ENCODE data around the gene TBC1D2. TPM values are rescaled to one million over a fixed set of nuclear protein-coding genes. Genes with fewer than 3 reads are reported as not detected.

The TBC1D2 gene
- total RNA-seq, 1 donor: 114 TPM

- peaks cover 5% of the 10 kb centered on the region for H3K79me2 ChIP-seq (ENCODE audit: insufficient read depth, low read length)
- H3K9me3 ChIP-seq (ENCODE audit: low read depth, low read length): no peaks in the 10 kb centered on the region
- H4K20me1 ChIP-seq (ENCODE audit: insufficient read depth, low read length): no peaks in the 10 kb centered on the region
- H3K4me3 ChIP-seq (ENCODE audit: insufficient read depth, low read length): no peak overlapping the region
- peaks cover 6% of the 10 kb centered on the region for H3K4me1 ChIP-seq (ENCODE audit: insufficient read depth, low read length)
- no peak for DNase-seq (ENCODE audit: insufficient read length, low spot score, missing footprints)
- TF ChIP-seq CTCF (IDR thresholded peaks at IDR 0.05; ENCODE audit: extremely low read depth, low read depth, low read length): no peak
- H2AFZ ChIP-seq (ENCODE audit: low read length): peak overlapping the region; percentile 36
- no peaks in the 10 kb centered on the region for H3K36me3 ChIP-seq (ENCODE audit: insufficient read depth, low read length)
- H3K27me3 ChIP-seq (ENCODE audit: insufficient read depth, low read length): no peaks in the 10 kb centered on the region
- H3K4me2 ChIP-seq (ENCODE audit: insufficient read depth, low read length): no peak overlapping the region
- no peak overlapping the region for H3K27ac ChIP-seq (ENCODE audit: low read depth, low read length)
Observed at GRCh38 chr9:98260635-98261034, 5.2 kb upstream of the TBC1D2 start.

- Histone ChIP-seq H3K9me3 (ENCODE audit: low read depth, low read length) (no peaks in the 10 kb centered on the region), H4K20me1 (ENCODE audit: insufficient read depth, low read length) (no peaks in the 10 kb centered on the region), H2AFZ (ENCODE audit: low read length) (no peak overlapping the region), H3K4me2 (ENCODE audit: insufficient read depth, low read length) (no peak overlapping the region), H3K36me3 (ENCODE audit: insufficient read depth, low read length) (no peaks in the 10 kb centered on the region), H3K27me3 (ENCODE audit: insufficient read depth, low read length) (no peaks in the 10 kb centered on the region), H3K27ac (ENCODE audit: low read depth, low read length) (no peak overlapping the region), H3K79me2 (ENCODE audit: insufficient read depth, low read length) (peaks cover 12% of the 10 kb centered on the region), H3K4me3 (ENCODE audit: insufficient read depth, low read length) (no peak overlapping the region), H3K4me1 (ENCODE audit: insufficient read depth, low read length) (peaks cover 6% of the 10 kb centered on the region)
- no peak for DNase-seq (ENCODE audit: insufficient read length, low spot score, missing footprints)
- no peak for TF ChIP-seq CTCF (IDR thresholded peaks at IDR 0.05; ENCODE audit: extremely low read depth, low read depth, low read length)
Observed at GRCh38 chr9:98259791-98260190, 4.3 kb upstream of the TBC1D2 start.

- TF ChIP-seq CTCF (IDR thresholded peaks at IDR 0.05; ENCODE audit: extremely low read depth, low read depth, low read length): no peak
Observed at GRCh38 chr9:98256756-98257155, 1.3 kb upstream of the TBC1D2 start.

GRCh38 chr9:98255061-98255577, 330 bp downstream of the TBC1D2 start:
- peak; percentile 68 for DNase-seq (ENCODE audit: insufficient read length, low spot score, missing footprints)
- H2AFZ ChIP-seq (ENCODE audit: low read length): peak overlapping the region; percentile 76
- H3K79me2 ChIP-seq (ENCODE audit: insufficient read depth, low read length): peaks cover 57% of the 10 kb centered on the region
- H3K4me2 ChIP-seq (ENCODE audit: insufficient read depth, low read length): peak overlapping the region; percentile 96
- H3K4me3 ChIP-seq (ENCODE audit: insufficient read depth, low read length): peak overlapping the region; percentile 81
- H3K27me3 ChIP-seq (ENCODE audit: insufficient read depth, low read length): no peaks in the 10 kb centered on the region
- no peaks in the 10 kb centered on the region for H3K9me3 ChIP-seq (ENCODE audit: low read depth, low read length)
- peaks cover 50% of the 10 kb centered on the region for H3K4me1 ChIP-seq (ENCODE audit: insufficient read depth, low read length)
- no peaks in the 10 kb centered on the region for H4K20me1 ChIP-seq (ENCODE audit: insufficient read depth, low read length)
- H3K27ac ChIP-seq (ENCODE audit: low read depth, low read length): peak overlapping the region; percentile 94
- no peak for TF ChIP-seq CTCF (IDR thresholded peaks at IDR 0.05; ENCODE audit: extremely low read depth, low read depth, low read length)
- H3K36me3 ChIP-seq (ENCODE audit: insufficient read depth, low read length): peaks cover 13% of the 10 kb centered on the region

More at GRCh38 chr9:98256756-98257155, 1.3 kb upstream of the TBC1D2 start:
- Histone ChIP-seq H2AFZ (ENCODE audit: low read length) (peak overlapping the region; percentile 100), H3K36me3 (ENCODE audit: insufficient read depth, low read length) (no peaks in the 10 kb centered on the region), H3K9me3 (ENCODE audit: low read depth, low read length) (no peaks in the 10 kb centered on the region), H3K79me2 (ENCODE audit: insufficient read depth, low read length) (peaks cover 43% of the 10 kb centered on the region), H4K20me1 (ENCODE audit: insufficient read depth, low read length) (no peaks in the 10 kb centered on the region), H3K4me3 (ENCODE audit: insufficient read depth, low read length) (peak overlapping the region; percentile 81), H3K4me2 (ENCODE audit: insufficient read depth, low read length) (peak overlapping the region; percentile 96), H3K27ac (ENCODE audit: low read depth, low read length) (peak overlapping the region; percentile 94), H3K4me1 (ENCODE audit: insufficient read depth, low read length) (peaks cover 34% of the 10 kb centered on the region), H3K27me3 (ENCODE audit: insufficient read depth, low read length) (no peaks in the 10 kb centered on the region)
- DNase-seq (ENCODE audit: insufficient read length, low spot score, missing footprints): peak; percentile 43

Data from osteoblast (primary cell).